Measurements from ENCODE around the gene ACBD7.

DNA sequence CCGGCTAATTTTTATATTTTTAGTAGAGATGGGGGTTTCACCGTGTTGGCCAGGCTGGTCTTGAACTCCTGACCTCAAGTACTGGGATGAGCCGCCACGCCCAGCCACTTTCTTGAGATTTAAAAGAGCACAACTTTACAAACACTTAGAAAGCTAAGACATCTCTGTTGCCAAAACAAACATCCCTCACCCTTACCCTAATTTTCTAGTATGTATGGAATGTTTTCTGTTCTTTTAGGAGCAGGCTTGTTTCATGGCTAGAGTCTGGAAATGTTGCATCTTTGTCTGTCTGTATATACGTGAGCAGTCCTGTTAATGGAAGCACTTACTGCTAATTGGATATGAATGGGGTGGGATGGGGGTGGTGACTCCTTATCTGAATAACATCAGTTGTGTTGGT, 42.0 kb downstream of the ACBD7 start:
- TF ChIP-seq EP300 (IDR thresholded peaks at IDR 0.05; ENCODE audit: borderline replicate concordance): no peak
- no peak for TF ChIP-seq ZBTB7A (IDR thresholded peaks at IDR 0.05; ENCODE audit: low read depth)
- TF ChIP-seq, protein P1, sequence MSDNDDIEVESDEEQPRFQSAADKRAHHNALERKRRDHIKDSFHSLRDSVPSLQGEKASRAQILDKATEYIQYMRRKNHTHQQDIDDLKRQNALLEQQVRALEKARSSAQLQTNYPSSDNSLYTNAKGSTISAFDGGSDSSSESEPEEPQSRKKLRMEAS (IDR thresholded peaks at IDR 0.05): no peak
- no peak for TF ChIP-seq NFIC (IDR thresholded peaks at IDR 0.05)
- TF ChIP-seq FOXM1 (IDR thresholded peaks at IDR 0.05; ENCODE audit: borderline replicate concordance, low read depth): no peak
- TF ChIP-seq, protein P2, sequence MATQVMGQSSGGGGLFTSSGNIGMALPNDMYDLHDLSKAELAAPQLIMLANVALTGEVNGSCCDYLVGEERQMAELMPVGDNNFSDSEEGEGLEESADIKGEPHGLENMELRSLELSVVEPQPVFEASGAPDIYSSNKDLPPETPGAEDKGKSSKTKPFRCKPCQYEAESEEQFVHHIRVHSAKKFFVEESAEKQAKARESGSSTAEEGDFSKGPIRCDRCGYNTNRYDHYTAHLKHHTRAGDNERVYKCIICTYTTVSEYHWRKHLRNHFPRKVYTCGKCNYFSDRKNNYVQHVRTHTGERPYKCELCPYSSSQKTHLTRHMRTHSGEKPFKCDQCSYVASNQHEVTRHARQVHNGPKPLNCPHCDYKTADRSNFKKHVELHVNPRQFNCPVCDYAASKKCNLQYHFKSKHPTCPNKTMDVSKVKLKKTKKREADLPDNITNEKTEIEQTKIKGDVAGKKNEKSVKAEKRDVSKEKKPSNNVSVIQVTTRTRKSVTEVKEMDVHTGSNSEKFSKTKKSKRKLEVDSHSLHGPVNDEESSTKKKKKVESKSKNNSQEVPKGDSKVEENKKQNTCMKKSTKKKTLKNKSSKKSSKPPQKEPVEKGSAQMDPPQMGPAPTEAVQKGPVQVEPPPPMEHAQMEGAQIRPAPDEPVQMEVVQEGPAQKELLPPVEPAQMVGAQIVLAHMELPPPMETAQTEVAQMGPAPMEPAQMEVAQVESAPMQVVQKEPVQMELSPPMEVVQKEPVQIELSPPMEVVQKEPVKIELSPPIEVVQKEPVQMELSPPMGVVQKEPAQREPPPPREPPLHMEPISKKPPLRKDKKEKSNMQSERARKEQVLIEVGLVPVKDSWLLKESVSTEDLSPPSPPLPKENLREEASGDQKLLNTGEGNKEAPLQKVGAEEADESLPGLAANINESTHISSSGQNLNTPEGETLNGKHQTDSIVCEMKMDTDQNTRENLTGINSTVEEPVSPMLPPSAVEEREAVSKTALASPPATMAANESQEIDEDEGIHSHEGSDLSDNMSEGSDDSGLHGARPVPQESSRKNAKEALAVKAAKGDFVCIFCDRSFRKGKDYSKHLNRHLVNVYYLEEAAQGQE (IDR thresholded peaks at IDR 0.05; ENCODE audit: low read depth): no peak
- no peak for TF ChIP-seq CEBPB (IDR thresholded peaks at IDR 0.05)
- no peak for TF ChIP-seq TEAD4 (IDR thresholded peaks at IDR 0.05)
- no peak for TF ChIP-seq RAD21 (IDR thresholded peaks at IDR 0.05; ENCODE audit: low read depth)
